ENCODE results near the gene PRKCG. TPM values are rescaled to one million over a fixed set of nuclear protein-coding genes. Genes with fewer than 3 reads are reported as not detected.

PRKCG gene
- total RNA-seq (2022; extraction: Qiagen RNA extraction; ENCODE audit: low read depth): 4.4 to 6.6 TPM (median 6.0 TPM) in 5 replicates

GRCh38 chr19:53881482-53882390 lies at the start of gene PRKCG:
TSS of gene PRKCG (plus strand) at chr19:53882197. CDS start at chr19:53882495, 298 bp downstream.

GRCh38 chr19:53867225-53868090 lies 14.5 kb upstream of the PRKCG start, which contains the start of gene MYADM:
TSS of gene MYADM (plus strand) at chr19:53867883. CDS start at chr19:53873530, 5,647 bp downstream.

DNA sequence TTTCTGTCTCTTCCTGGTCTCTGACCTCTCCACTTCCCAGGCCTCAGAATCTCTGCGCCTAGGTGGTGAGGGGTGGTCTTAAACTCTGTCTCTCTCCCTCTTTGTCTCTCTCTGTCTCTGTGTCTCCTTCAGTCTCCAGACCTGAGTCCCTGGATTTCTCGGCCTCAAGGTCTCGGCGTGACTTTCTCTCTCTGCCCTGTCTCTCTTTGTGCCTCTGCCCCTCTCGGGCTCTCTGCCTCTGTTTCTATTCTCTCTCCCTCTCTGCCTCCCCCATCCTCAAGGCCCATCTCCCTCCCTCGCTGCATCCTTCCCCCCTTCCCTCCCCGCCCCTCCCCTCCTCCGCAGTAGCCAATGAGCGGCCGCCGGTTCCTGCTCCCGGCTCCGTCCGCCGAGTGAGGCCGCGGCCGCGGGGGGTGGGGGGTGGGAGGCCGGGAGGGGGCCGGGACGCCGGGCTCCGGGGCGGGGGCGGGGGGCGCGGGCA lies 27.0 kb downstream of the PRKCG start, which contains the start of gene CACNG7:
Gene CACNG7 (plus strand): TSS at position 344 of the 481 bp plus-strand sequence. CDS start 3,554 bp downstream, outside the sequence.

Other genes with a start within 250 kb of the PRKCG start
- gene NLRP12, start 57.9 kb upstream of the PRKCG start, total RNA-seq (2022; extraction: Qiagen RNA extraction; ENCODE audit: low read depth): 0.02 TPM in 1 of 5 replicates, not detected in the others
- 273 to 344 TPM (median 296 TPM) in 5 replicates for gene MYADM, start 14.3 kb upstream of the PRKCG start, total RNA-seq (2022; extraction: Qiagen RNA extraction; ENCODE audit: low read depth)
- gene CACNG7, start 27.1 kb downstream of the PRKCG start, total RNA-seq (2022; extraction: Qiagen RNA extraction; ENCODE audit: low read depth): 7.6 to 11.6 TPM (median 9.0 TPM) in 5 replicates
- gene CACNG8, start 80.7 kb downstream of the PRKCG start, total RNA-seq (2022; extraction: Qiagen RNA extraction; ENCODE audit: low read depth): 1.2 to 1.7 TPM (median 1.6 TPM) in 5 replicates
- gene CACNG6, start 109.4 kb downstream of the PRKCG start, total RNA-seq (2022; extraction: Qiagen RNA extraction; ENCODE audit: low read depth): 10.7 to 12.6 TPM (median 11.2 TPM) in 5 replicates
- 0.48 to 1.0 TPM (median 0.62 TPM) in 5 replicates for gene VSTM1, start 181.7 kb downstream of the PRKCG start, total RNA-seq (2022; extraction: Qiagen RNA extraction; ENCODE audit: low read depth)
- not detected in 5 replicates for gene TARM1, start 199.2 kb downstream of the PRKCG start, total RNA-seq (2022; extraction: Qiagen RNA extraction; ENCODE audit: low read depth)
- gene OSCAR, start 218.6 kb downstream of the PRKCG start, total RNA-seq (2022; extraction: Qiagen RNA extraction; ENCODE audit: low read depth): 0.25 to 0.47 TPM (median 0.42 TPM) in 4 of 5 replicates, not detected in the other
- gene NDUFA3, start 220.7 kb downstream of the PRKCG start, total RNA-seq (2022; extraction: Qiagen RNA extraction; ENCODE audit: low read depth): 201 to 236 TPM (median 209 TPM) in 5 replicates
- gene TFPT, start 233.5 kb downstream of the PRKCG start, total RNA-seq (2022; extraction: Qiagen RNA extraction; ENCODE audit: low read depth): 21.0 to 32.2 TPM (median 23.7 TPM) in 5 replicates
- 109 to 123 TPM (median 115 TPM) in 5 replicates for gene PRPF31, start 233.6 kb downstream of the PRKCG start, total RNA-seq (2022; extraction: Qiagen RNA extraction; ENCODE audit: low read depth)

All from A549 treated with DMSO at 1 μM for 4 hours (cell line).